ENCODE measurements around the gene NF2.
A peak's percentile ranks its signal among the peaks of the same experiment; 100 is the strongest.
"Not testable (repeated sequence)": the region's sequence is repeated elsewhere in the genome, so short reads cannot be mapped to it uniquely, and the experiment has no call there.

NF2 gene

DNA sequence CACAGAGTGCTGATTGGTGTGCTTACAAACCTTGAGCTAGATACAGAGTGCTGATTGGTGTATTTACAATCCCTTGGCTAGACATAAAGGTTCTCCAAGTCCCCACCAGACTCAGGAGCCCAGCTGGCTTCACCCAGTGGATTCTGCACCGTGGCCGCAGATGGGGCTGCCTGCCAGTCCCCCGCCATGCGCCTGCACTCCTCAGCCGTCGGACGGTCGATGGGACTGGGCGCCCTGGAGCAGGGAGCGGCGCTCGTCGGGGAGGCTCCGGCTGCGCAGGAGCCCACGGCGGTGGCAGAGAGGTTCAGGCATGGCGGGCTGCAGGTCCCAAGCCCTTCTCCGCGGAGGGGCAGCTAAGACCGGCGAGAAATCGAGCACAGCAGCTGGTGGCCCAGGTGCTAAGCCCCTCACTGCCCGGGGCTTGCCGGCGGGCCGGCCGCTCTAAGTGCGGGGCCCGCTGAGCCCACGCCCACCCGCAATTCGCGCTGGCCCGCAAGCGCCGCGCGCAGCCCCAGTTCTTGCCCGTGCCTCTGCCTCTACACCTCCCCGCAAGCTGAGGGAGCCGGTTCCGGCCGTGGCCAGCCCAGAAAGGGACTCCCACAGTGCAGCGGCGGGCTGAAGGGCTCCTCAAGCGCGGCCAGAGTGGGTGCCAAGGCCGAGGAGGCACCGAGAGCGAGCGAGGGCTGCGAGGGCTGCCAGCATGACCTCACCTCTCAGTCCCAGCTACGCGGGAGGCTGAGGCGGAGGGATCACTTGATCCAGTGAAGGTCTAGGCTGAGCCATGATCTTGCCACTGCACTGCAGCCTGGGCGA, 5.4 kb upstream of the NF2 start:
- DNase-seq = not testable (repeated sequence)

- no peak for DNase-seq
These were observed 4.8 kb upstream of the NF2 start for GRCh38 chr22:29598684-29599020.

- no peak for DNase-seq
These were observed 585 bp downstream of the NF2 start for GRCh38 chr22:29604076-29604360.

- DNase-seq = no peak
These were observed 2.1 kb downstream of the NF2 start for GRCh38 chr22:29605527-29605850.

GRCh38 chr22:29606320-29606719, 2.9 kb downstream of the NF2 start:
- DNase-seq = no peak

DNA sequence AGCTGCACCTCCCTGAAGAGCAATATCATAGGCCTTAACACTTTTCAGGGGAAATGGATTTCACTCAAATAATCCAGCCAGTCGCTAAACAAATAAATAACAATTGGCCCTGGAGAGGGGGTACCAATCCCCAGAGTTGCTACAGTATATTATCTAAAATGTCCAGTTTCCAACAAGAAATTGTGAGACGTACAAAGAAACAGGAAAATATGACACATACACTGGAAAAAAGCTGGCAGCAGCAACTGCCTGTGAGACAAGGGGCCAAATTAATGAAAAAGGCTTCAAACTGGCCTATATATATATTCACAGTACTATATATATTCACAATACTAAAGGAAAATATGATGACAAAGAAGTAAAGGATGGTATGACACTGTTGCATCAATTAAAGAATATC, 4.0 kb downstream of the NF2 start:
- no peak for DNase-seq

GRCh38 chr22:29609139-29609538, 5.7 kb downstream of the NF2 start:
- no peak for DNase-seq

- no peak for DNase-seq
These were observed 7.3 kb downstream of the NF2 start for GRCh38 chr22:29610780-29611179.

DNA sequence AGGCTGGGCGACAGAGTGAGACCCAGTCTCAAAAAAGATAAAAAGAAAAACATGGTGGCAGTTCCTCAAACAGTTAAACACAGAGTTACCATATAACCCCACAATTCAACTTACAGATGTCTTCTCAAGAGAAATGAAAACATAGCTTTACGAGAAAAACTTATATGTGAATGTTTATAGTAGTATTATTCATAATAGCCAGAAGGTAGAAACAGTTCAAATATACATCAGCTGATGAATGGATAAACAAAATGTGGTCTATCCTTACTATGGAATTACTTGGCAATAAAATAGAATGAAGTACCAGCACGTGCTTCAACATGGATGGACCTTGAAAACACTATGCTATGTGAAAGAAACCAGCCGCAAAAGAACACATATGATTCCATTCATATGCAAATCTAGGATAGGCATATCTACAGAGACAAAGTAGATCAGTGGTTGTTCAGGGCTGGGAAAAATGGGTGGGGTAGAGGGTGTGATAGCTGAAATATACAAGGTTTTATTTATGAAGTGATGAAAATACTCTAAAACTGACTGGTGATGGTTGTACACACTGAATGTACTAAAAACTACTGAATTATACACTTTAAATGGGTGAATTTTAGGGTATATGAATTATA, 12.4 kb downstream of the NF2 start:
- DNase-seq = no peak

DNA sequence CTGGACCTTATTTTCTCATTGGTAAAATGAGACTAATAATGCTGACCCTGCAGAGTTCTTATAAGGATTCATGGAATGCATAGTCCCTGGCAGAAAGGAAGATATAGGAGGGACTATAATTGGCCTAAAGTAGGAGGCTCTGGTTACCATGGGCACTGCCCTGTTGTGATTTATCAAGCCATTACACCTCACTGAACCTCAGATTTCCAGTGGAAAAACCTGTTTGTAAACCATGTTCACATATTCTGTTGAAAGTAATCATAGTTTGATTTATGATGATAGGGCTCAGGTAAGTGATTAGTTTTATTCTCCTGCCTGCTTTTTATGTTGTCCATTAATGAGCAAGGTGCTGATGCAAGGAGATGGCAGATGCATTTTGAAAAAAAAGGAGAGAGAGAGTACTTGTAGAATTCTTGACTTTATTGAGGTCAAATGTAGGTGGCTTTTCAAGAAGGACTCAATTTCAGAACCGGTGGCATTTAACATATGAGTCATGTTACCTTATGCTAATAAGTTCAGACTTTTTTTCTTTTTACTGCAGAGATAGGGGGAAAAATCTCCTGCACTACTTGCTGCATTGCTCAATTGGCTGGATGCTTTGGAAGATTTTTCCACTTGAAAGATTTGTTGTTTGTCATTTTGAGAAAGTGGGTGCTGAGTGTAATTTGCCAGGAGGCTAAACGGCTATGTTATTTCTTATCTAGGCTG, 14.6 kb downstream of the NF2 start:
- no peak for DNase-seq

DNA sequence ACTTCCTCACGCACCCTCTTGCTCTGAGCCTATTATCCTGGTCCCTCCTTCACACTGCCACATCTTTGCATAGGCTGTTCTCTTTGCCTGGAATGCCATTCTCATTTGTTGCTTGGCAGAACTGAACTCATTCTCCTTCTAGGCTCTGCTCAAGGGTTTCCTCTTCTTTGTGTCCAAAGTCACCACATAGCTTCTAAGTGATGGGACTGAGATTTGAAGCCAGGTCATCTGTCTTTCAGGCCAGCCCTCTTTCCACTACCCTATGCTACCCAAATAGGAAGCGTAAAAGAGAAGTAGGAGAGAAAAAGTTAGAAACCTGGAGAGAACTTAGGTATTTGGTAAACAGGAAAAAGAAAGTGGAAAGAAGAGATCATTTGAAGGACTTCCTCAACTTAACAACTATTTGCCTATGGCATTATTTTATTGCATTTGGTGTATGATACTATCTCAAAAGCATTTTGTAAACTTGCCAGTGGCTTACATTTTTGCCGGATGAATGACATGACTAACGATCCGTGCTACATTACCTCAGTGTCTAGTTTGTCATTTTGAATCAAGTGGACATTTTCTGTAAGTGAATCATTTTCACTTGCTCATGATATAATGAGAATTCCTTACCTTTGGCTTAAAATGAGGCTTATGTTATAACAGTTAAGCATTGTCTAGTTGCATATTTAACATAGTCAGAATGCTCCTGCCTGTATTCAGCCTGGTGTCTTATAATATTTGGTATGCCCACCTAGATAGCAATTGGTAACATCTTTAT, 18.5 kb downstream of the NF2 start:
- DNase-seq = no peak

GRCh38 chr22:29623059-29623458, 19.6 kb downstream of the NF2 start:
- DNase-seq = no peak

DNA sequence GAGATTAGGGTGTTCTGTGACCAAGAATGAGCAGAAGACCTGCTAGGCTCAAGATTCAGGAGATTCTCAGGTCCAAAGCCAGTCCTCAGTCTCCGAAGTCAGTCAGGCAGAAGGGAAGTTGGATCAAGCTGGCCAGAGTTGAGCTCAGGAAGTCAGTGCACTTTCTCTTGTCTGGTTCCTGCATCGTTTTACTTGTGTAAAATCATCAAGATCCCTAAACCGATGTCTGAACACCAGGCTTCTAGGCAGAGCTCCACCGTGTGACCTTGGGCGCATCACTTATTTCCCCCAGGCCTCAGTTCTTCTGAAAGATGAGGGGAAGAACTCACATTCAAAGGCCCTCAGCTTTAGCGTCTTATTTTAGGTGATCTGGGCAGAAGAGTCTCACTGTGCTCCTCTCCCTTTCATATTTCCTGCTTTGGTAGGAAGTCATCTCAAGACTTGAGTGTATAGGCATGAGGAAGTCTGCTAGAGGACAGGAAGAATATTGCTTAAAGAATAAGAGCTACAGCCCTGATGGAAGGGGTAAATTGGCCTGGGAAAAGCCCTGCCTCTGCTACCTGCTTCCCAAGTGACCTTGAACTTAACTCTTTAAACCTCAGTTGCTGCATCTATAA, 20.2 kb downstream of the NF2 start:
- no peak for DNase-seq

DNA sequence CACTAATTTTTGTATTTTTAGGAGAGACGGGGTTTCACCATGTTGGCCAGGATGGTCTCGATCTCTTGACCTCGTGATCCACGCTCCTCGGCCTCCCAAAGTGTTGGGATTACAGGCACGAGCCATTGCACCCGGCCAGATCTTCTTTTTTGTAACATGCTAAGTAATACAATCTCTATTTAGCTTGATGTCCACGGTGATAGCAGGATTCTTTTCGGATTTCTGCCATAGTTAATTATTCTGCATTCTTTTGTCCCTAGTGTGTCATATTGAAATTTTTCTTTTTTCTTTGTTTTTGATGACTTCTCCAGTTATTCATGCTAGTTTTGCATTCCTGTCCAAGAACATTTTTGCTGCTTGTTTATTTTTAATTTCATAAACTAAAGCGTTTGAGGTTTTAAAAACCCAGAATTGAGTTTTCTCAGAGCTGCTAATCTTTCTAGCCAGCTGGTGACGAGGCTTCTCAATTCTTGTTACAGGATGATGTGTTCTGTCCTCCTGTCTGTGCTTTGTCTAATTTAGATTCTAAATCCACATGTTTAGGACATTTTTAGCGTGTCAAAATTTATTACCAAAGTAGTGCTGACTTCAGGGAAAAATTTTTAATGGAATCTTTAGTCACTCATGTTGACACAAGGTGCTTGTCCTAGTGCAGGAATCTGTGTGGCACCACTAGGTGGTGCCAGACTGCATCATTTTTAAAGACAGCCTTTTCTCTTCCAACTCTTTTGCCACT, 21.8 kb downstream of the NF2 start:
- peak in 1 of 2 experiments; percentile 12 for DNase-seq

- DNase-seq = no peak
These were observed 23.2 kb downstream of the NF2 start for GRCh38 chr22:29626497-29627195.

- no peak for DNase-seq
These were observed 23.7 kb downstream of the NF2 start for GRCh38 chr22:29627196-29627535.

GRCh38 chr22:29628996-29629902, 25.8 kb downstream of the NF2 start:
- no peak for DNase-seq

DNA sequence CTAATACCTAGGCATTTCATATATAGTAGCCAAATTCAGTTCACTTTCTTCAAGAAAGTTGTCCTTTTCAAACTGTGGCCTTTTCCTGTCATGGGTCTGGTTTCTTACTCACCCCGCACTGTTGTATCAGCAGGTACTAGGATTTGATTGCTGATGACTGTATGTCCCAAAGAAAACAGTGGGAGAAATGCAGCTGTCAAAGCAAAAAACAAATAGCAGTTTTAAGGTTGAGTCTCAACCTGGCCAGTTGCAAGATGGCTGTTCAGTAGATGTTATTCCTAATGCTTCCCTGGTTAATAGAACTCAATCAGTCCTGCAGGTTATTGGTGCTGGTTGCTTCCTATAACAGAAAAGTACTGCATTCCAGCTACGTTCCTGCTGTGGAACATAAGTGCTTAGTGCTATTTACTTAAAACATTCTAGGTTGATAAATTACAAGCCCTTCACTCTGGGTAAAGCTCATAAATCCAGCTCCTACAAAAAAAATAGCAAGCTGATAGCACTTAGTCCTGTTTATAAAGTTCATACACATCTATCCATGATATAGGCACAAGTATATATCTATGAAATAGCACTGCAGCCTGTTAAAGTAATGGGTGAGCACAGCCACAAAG, 26.6 kb downstream of the NF2 start:
- no peak for DNase-seq

GRCh38 chr22:29630987-29631386, 27.6 kb downstream of the NF2 start:
- DNase-seq = no peak

DNA sequence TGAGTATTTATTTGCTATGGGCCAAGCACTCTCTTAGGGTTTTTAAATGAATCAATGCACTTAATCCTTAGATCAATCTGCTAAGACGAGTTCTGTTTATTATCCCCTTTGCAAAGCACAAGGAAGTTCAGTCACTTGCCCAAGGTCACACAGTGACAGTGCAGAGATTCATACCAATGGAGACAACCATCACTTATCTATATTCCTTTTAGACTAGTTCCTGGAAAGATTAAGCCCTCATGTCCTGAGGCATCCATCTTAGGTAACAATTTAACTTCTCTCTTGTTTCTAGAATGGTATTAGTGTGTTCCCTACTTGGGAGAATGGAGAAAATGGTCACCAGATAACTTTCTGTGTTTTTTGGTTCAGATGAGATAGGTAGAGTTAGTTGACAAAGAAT, 28.3 kb downstream of the NF2 start:
- DNase-seq = no peak

DNA sequence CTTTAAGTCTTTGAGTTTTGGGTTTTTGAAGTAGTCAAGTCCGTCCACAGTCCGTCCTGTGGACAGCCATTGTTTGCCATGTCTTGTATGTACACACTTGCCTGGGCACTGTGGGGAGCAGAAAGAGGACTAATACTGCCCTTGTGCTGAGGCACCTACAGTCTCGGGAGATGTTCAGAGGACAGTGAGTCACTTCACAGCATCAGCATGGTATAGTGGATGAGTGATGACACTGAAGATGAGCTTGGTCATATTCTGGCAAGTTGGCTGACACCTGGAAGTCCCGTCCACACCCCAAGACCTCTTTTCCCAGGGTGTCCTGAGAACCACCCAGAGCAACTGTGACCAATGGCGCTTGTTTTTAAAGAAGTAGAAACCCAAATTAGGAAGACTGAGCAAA, 29.2 kb downstream of the NF2 start:
- DNase-seq = no peak

Measured in cerebellar nuclear complex (tissue), 1 donor.